Activated CD8-positive, alpha-beta memory T cell treated with anti-CD3 and anti-CD28 coated beads for 36 hours (primary cell): ENCODE data around the gene NOL8. TPM values are rescaled to one million over a fixed set of nuclear protein-coding genes. Genes with fewer than 3 reads are reported as not detected.

Experiments used
- CTCF ChIA-PET: fragments of 350-600 bp; sonication (Branson Sonifier 250); formaldehyde crosslinking; loops from one replicate; lab custom pipeline; 2021; ENCODE audit warnings: antibody characterized with exemption; lab: Charles Lee
- POLR2A ChIA-PET: fragments of 350-600 bp; sonication (Branson Sonifier 250); formaldehyde crosslinking; loops from one replicate; lab custom pipeline; 2021; ENCODE audit warnings: antibody characterized with exemption; lab: Charles Lee
- total RNA-seq, 2 experiments: library from RNA; stranded (reverse); gene quantifications; one replicate each; pipeline ENCODE4 v1.2.3, GENCODE V29; 2021

Gene NOL8
- 10 to 100 TPM; 64.1 to 65.6 TPM for total RNA-seq

GRCh38 chr9:92325269-92325990 is at the start of gene NOL8, which contains the start of gene CENPP:
Gene NOL8, minus strand, starts transcription at chr9:92325350. Its CDS starts 1,189 bp downstream, at chr9:92324161.
Gene CENPP, plus strand, starts transcription at chr9:92325953.
- ChIA-PET CTCF (no interaction called here), POLR2A (interaction anchor here (0.5 to 2.1 kb wide), 9 partner anchors 9 to 345 kb away, joined by 3 to 6 read pairs (median 3); partner anchors contain the start of genes IARS1, IPPK and SPTLC1)

GRCh38 chr9:92373167-92373566 is 48.0 kb upstream of the NOL8 start:
- ChIA-PET CTCF (no interaction called here), POLR2A (no interaction called here)

GRCh38 chr9:92369075-92369474 is 43.9 kb upstream of the NOL8 start:
- ChIA-PET CTCF (no interaction called here), POLR2A (no interaction called here)

DNA sequence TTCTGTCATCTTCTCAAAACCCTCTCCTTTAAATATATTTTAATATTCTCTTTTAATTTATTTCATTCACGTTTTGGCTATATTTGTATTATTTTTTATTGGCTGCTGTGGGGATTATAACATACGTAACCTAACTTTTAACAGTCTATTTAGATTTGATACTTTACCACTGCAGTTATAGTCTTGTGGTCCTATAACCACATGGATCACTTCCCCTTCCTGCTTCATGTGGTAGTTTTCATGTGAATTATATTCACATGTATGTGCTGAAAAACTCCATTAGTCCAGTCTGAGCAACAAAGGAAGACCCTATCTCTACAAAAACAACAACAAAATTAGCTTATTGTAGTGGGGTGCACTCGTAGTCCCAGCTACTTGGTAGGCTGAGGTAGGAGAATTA is 34.9 kb upstream of the NOL8 start:
- CTCF ChIA-PET: interaction anchor here (1.6 kb wide), 1 partner anchor 220 kb away, joined by 3 read pairs; no protein-coding TSS in a partner anchor
- POLR2A ChIA-PET: no interaction called here

GRCh38 chr9:92359394-92359995 is 34.3 kb upstream of the NOL8 start:
- ChIA-PET POLR2A (interaction anchor here (0.7 kb wide), 1 partner anchor 43 kb away, joined by 5 read pairs; no protein-coding TSS in a partner anchor), CTCF (interaction anchor here (1.6 kb wide), 1 partner anchor 219 kb away, joined by 3 read pairs; no protein-coding TSS in a partner anchor)

DNA sequence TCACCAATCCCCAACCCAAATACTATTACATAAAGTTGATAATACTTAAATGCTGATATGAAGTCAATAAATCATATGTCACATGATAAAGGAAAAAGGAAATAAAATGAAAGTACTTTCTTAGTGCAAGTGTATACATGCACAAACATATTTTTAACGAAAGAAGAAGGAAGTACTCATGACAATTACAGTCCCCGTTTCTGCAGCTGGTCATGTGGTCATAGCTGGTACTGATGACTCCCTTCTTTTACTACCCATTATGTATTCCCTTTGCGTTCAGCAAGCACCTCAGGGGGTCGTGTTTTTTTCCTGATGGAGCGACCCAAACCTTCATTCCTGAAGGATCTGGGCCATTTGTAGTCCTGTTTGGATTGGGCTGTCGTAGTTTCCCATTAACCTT is 27.9 kb upstream of the NOL8 start:
- ChIA-PET POLR2A (no interaction called here), CTCF (no interaction called here)

DNA sequence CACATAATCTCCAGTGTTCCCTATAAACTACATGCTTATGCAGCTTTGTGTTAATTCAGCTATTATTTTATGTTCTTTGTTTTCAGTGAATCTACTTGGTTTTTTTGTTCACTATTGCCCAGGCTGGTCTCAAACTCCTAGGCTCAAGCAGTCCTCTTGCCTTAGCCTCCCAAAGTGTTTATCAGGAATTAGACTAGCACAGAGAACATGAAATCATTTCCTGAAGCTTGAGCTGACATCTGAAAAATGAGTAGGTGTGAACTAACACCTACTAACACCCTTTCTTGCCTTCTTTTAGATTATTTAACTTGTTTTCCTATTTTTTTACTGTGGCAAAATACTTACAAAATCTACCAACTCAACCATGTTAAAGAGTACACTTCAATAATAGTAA is 25.6 kb upstream of the NOL8 start:
- ChIA-PET CTCF (interaction anchor here (0.7 kb wide), 1 partner anchor 966 kb away, joined by 3 read pairs; no protein-coding TSS in a partner anchor), POLR2A (no interaction called here)

- POLR2A ChIA-PET: no interaction called here
- CTCF ChIA-PET: no interaction called here
Measured at GRCh38 chr9:92349771-92350739, 24.9 kb upstream of the NOL8 start.

DNA sequence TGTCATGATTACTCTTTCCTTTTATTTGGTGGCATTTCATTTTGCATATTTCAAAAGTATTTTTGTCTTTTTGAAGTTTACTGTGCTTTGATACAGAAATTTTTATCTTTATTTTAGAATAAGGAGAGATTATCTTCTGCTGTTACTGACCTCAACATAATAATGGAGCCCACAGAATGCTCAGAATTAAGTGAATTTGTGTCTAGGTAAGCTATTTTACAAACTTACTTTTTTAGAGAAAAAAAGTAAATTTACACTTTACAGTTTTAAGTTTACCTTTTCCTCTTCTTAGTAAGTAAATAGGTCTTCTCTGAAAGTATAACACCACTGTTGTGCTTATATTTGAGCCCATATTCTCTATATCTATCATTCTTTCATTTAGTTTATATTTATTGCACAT is 20.4 kb upstream of the NOL8 start:
- ChIA-PET POLR2A (no interaction called here), CTCF (no interaction called here)

GRCh38 chr9:92342825-92343488 is 17.8 kb upstream of the NOL8 start:
- CTCF ChIA-PET: no interaction called here
- POLR2A ChIA-PET: no interaction called here

- ChIA-PET CTCF (no interaction called here), POLR2A (no interaction called here)
Measured at GRCh38 chr9:92341578-92341977, 16.4 kb upstream of the NOL8 start.

- ChIA-PET POLR2A (no interaction called here), CTCF (no interaction called here)
Measured at GRCh38 chr9:92333282-92333634, 8.1 kb upstream of the NOL8 start.

DNA sequence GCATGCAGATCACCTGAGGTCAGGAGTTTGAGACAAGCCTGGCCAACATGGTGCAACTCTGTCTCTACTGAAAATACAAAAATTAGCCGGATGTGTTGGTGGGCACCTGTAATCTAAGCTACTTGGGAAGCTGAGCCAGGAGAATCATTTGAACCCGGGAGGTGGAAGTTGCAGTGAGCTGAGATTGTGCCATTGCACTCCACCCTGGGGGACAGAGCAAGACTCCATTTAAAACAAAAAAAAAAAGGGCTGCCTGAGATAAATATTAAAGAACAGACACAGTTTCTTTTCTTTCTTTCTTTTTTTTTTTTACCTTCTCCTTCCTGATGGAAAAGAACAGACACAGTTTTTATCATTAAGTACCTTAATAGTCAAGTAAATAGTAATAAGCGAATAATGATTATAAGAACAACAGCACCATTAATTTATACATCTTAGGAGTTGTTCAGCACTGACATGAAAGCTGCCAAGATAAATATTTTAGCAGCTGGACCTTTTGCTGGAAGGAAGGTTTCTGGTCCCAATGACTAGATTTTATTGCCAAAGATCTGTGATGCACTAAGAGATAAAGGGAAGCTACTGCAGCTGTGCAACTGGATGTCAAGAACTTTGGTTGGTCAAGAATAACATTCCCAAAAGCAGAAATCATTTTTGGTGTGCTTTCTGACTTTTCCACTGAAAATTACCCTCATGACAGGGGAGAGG is 7.6 kb upstream of the NOL8 start:
- ChIA-PET CTCF (no interaction called here), POLR2A (no interaction called here)

GRCh38 chr9:92328225-92328624 is 3.1 kb upstream of the NOL8 start:
- CTCF ChIA-PET: interaction anchor here (0.8 kb wide), 2 partner anchors 174 to 189 kb away, joined by 3 read pairs; no protein-coding TSS in a partner anchor
- POLR2A ChIA-PET: no interaction called here

DNA sequence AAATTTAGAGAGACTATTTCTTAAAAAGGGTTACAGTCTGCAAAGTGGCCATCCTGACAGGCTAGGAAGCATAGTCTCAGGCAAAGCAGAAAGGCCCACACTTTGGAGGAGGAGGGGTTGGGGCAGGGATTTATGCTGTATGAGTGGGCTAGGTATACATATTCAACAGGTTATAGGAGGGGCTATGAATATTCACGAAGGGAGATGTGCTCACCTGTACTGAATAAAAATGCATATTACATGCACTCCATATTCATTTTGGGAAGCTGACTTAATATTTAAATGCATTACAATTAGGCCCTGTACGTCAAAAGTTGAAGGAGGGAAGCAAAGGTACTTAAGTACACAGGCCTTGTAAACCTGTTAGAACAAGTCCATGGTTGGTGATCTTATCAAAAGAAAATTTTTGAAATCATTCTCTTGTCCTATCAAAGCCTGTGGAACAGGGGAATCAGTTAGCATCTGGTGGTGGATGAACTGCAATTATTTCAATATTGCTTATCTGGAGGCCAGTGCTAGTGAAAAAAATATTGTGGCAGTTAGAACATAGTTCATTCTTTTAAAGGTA is 2.2 kb upstream of the NOL8 start:
- ChIA-PET POLR2A (interaction anchor here (2.1 kb wide), 1 partner anchor 343 kb away, joined by 6 read pairs; the partner anchor contains the start of gene IPPK), CTCF (no interaction called here)

GRCh38 chr9:92325991-92326500 is 896 bp upstream of the NOL8 start:
- ChIA-PET POLR2A (interaction anchor here (0.5 to 2.1 kb wide), 8 partner anchors 9 to 344 kb away, joined by 3 to 6 read pairs (median 3); partner anchors contain the start of genes IARS1, IPPK and SPTLC1), CTCF (no interaction called here)

DNA sequence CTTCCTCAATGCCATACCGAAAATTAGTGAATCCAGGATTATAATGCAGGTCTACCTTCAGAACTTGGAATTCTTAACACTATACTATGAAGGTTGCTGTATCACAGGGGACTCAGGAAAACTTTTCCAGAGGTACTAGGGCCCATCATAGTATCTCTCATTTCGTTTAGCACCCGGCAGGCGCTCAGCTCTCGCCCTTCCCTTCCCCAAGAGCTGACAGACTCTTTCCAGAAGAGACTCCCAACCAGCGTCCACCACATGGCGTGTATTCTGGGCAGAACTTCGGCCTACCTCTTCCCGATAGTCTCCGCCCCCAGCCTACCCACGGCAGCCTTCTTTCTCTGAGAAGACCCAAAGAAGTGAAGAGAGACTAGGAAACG is 271 bp downstream of the NOL8 start:
- ChIA-PET CTCF (no interaction called here), POLR2A (interaction anchor here (1.0 to 1.1 kb wide), 4 partner anchors 8 to 82 kb away, joined by 3 to 4 read pairs (median 3); partner anchors contain the start of gene IARS1)

DNA sequence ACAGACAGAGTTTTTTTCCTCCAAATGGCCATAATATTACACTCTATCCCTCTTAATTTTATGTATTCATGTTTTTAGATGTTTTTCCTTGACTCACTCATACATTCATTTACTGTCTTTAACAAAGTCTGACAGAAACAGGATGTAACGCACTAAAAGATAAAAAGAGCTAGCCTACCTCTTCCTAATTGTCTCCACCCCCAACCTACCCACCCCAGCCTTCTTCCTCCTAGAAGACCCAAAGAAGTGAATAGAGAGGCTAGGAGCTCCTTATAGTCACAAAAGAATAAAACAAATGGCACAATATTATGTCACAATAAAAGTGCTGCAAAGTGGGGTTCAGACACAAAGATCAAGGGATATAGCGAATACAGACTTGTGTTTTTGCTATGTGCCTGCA is 719 bp downstream of the NOL8 start:
- ChIA-PET CTCF (no interaction called here), POLR2A (interaction anchor here (0.5 kb wide), 1 partner anchor 12 kb away, joined by 5 read pairs; no protein-coding TSS in a partner anchor)
